WTC11 (cell line): Measurements from ENCODE around the gene NUB1. TPM values are rescaled to one million over a fixed set of nuclear protein-coding genes. Genes with fewer than 3 reads are reported as not detected.

Experiments used
- ATAC-seq: fragments of 200-7000 bp; cut with Tn5 transposase; 2 replicates; pipeline ENCODE4 v1.10.0; 2021; ENCODE audit warnings: mild to moderate bottlenecking, moderate library complexity
- CTCF ChIA-PET: fragments of 300-600 bp; sonication (Branson Sonifier 250); formaldehyde crosslinking; loops from one replicate; lab custom pipeline; 2021; ENCODE audit warnings: antibody characterized with exemption; lab: Charles Lee
- POLR2A ChIA-PET: fragments of 350-600 bp; sonication (Branson Sonifier 250); formaldehyde crosslinking; loops from one replicate; lab custom pipeline; 2021; ENCODE audit warnings: antibody characterized with exemption; lab: Charles Lee
- DNase-seq: peaks from one replicate; pipeline ENCODE4 v3.0.0; 2021; ENCODE audit warnings: low spot score
- H3K27ac Mint-ChIP-seq: 2 replicates; pipeline ENCODE4 v1.8.0; 2021; ENCODE audit warnings: mixed read lengths
- H3K27me3 Mint-ChIP-seq: 2 replicates; pipeline ENCODE4 v1.8.0; 2021; ENCODE audit warnings: low read depth, mild to moderate bottlenecking, moderate library complexity, mixed read lengths
- H3K36me3 Mint-ChIP-seq: 2 replicates; pipeline ENCODE4 v1.8.0; 2021; ENCODE audit warnings: mixed read lengths
- H3K4me1 Mint-ChIP-seq: 2 replicates; pipeline ENCODE4 v1.8.0; 2022; ENCODE audit warnings: mixed read lengths
- H3K4me3 Mint-ChIP-seq: 2 replicates; pipeline ENCODE4 v1.8.0; 2021; ENCODE audit warnings: mild to moderate bottlenecking, moderate library complexity, mixed read lengths
- H3K9me3 Mint-ChIP-seq: 2 replicates; pipeline ENCODE4 v1.8.0; 2021; ENCODE audit warnings: mixed read lengths
- CREB1 ChIP-seq: sonication (generic); formaldehyde crosslinking; IDR thresholded peaks from 2 replicates; pipeline ENCODE4 v1.8.0; 2023; ENCODE audit warnings: mild to moderate bottlenecking, missing genetic modification reagents
- ELF4 ChIP-seq: sonication (generic); formaldehyde crosslinking; IDR thresholded peaks from 2 replicates; pipeline ENCODE4 v1.8.1; 2022; ENCODE audit warnings: low read depth, mild to moderate bottlenecking, moderate library complexity, missing genetic modification reagents
- ETV6 ChIP-seq: sonication (generic); formaldehyde crosslinking; IDR thresholded peaks from 2 replicates; pipeline ENCODE4 v1.8.1; 2022; ENCODE audit warnings: mild to moderate bottlenecking, missing genetic modification reagents
- FOXK1 ChIP-seq: sonication (generic); formaldehyde crosslinking; IDR thresholded peaks from 2 replicates; pipeline ENCODE4 v1.8.0; 2022; ENCODE audit warnings: mild to moderate bottlenecking, moderate library complexity, missing genetic modification reagents
- FOXP4 ChIP-seq: sonication (generic); formaldehyde crosslinking; IDR thresholded peaks from 2 replicates; pipeline ENCODE4 v1.8.0; 2022; ENCODE audit warnings: mild to moderate bottlenecking, missing genetic modification reagents
- GTF2I ChIP-seq: fragments of 250-450 bp; sonication (Bioruptor Pico); conservative IDR thresholded peaks from 2 replicates; pipeline ENCODE4 v1.4.0; 2021; ENCODE audit warnings: mild to moderate bottlenecking
- HMGXB4 ChIP-seq: sonication (generic); formaldehyde crosslinking; IDR thresholded peaks from 2 replicates; pipeline ENCODE4 v1.8.1; 2023; ENCODE audit warnings: mild to moderate bottlenecking, moderate library complexity, missing genetic modification reagents
- JUN ChIP-seq: sonication (generic); formaldehyde crosslinking; IDR thresholded peaks from 2 replicates; pipeline ENCODE4 v1.8.0; 2023; ENCODE audit warnings: mild to moderate bottlenecking, missing genetic modification reagents
- MAX ChIP-seq: sonication (generic); formaldehyde crosslinking; IDR thresholded peaks from 2 replicates; pipeline ENCODE4 v1.8.0; 2022; ENCODE audit warnings: mild to moderate bottlenecking, missing genetic modification reagents
- MXD4 ChIP-seq: fragments of 250-450 bp; sonication (Bioruptor Pico); IDR thresholded peaks from 2 replicates; pipeline ENCODE4 v1.8.0; 2021; ENCODE audit warnings: mild to moderate bottlenecking, moderate library complexity, borderline replicate concordance
- MYBL2 ChIP-seq: sonication (generic); formaldehyde crosslinking; IDR thresholded peaks from 2 replicates; pipeline ENCODE4 v1.8.1; 2023; ENCODE audit warnings: mild to moderate bottlenecking, moderate library complexity, missing genetic modification reagents
- RELA ChIP-seq: sonication (generic); formaldehyde crosslinking; IDR thresholded peaks from 2 replicates; pipeline ENCODE4 v1.8.1; 2022; ENCODE audit warnings: missing genetic modification reagents, mild to moderate bottlenecking, borderline replicate concordance
- SMAD3 ChIP-seq: sonication (generic); formaldehyde crosslinking; IDR thresholded peaks from 2 replicates; pipeline ENCODE4 v1.8.0; 2022; ENCODE audit warnings: missing genetic modification reagents, mild to moderate bottlenecking, borderline replicate concordance
- SP1 ChIP-seq: sonication (generic); formaldehyde crosslinking; conservative IDR thresholded peaks from 2 replicates; pipeline ENCODE4 v1.8.1; 2022; ENCODE audit warnings: missing genetic modification reagents
- TCF7 ChIP-seq: sonication (generic); formaldehyde crosslinking; IDR thresholded peaks from 2 replicates; pipeline ENCODE4 v1.8.0; 2022; ENCODE audit warnings: mild to moderate bottlenecking, low read depth, missing genetic modification reagents, moderate library complexity
- TEAD4 ChIP-seq: sonication (generic); formaldehyde crosslinking; IDR thresholded peaks from 2 replicates; pipeline ENCODE4 v1.8.0; 2022; ENCODE audit warnings: mild to moderate bottlenecking, missing genetic modification reagents
- TP53 ChIP-seq: sonication (generic); formaldehyde crosslinking; IDR thresholded peaks from 2 replicates; pipeline ENCODE4 v1.8.1; 2023; ENCODE audit warnings: mild to moderate bottlenecking, missing genetic modification reagents
- USF2 ChIP-seq: sonication (generic); formaldehyde crosslinking; IDR thresholded peaks from 2 replicates; pipeline ENCODE4 v1.8.1; 2023; ENCODE audit warnings: mild to moderate bottlenecking, missing genetic modification reagents, moderate library complexity
- ZBTB21 ChIP-seq: sonication (generic); formaldehyde crosslinking; IDR thresholded peaks from 2 replicates; pipeline ENCODE4 v1.8.1; 2023; ENCODE audit warnings: mild to moderate bottlenecking, missing genetic modification reagents, borderline replicate concordance
- ZBTB43 ChIP-seq: sonication (generic); formaldehyde crosslinking; IDR thresholded peaks from 2 replicates; pipeline ENCODE4 v1.8.1; 2023; ENCODE audit warnings: mild to moderate bottlenecking, missing genetic modification reagents
- ZNF121 ChIP-seq: sonication (generic); formaldehyde crosslinking; IDR thresholded peaks from 2 replicates; pipeline ENCODE4 v1.8.0; 2023; ENCODE audit warnings: missing genetic modification reagents
- ZNF219 ChIP-seq: sonication (generic); formaldehyde crosslinking; IDR thresholded peaks from 2 replicates; pipeline ENCODE4 v1.8.0; 2023; ENCODE audit warnings: missing genetic modification reagents, mild to moderate bottlenecking, borderline replicate concordance
- ZNF263 ChIP-seq: sonication (generic); formaldehyde crosslinking; IDR thresholded peaks from 2 replicates; pipeline ENCODE4 v1.8.1; 2022; ENCODE audit warnings: low read depth, mild to moderate bottlenecking, moderate library complexity, missing genetic modification reagents
- ZNF281 ChIP-seq: sonication (generic); formaldehyde crosslinking; IDR thresholded peaks from 2 replicates; pipeline ENCODE4 v1.8.0; 2023; ENCODE audit warnings: mild to moderate bottlenecking, missing genetic modification reagents
- total RNA-seq: library from RNA; stranded (reverse); gene quantifications from 3 replicates; pipeline ENCODE4 v1.2.3, GENCODE V29; 2021

Gene NUB1
- total RNA-seq, 1 experiment from 2014 or later: 38.3 TPM

- ChIA-PET CTCF (interaction anchor here (0.6 to 3.2 kb wide), 6 partner anchors 9 to 391 kb away, joined by 3 to 22 read pairs (median 3); partner anchors contain the start of gene CRYGN), POLR2A (interaction anchor here (0.9 kb wide), 1 partner anchor 26 kb away, joined by 3 read pairs; no protein-coding TSS in a partner anchor)
- peak overlapping the region; percentile 22; the same call in 1 of the 2 replicates for H3K27ac Mint-ChIP-seq
- H3K4me1 Mint-ChIP-seq: peaks cover 38% of the 10 kb centered on the region
- peaks cover 39% of the 10 kb centered on the region for H3K27me3 Mint-ChIP-seq
- H3K36me3 Mint-ChIP-seq: no peaks in the 10 kb centered on the region
- H3K9me3 Mint-ChIP-seq: no peaks in the 10 kb centered on the region
- DNase-seq: peak; percentile 39
- peak; percentile 46 for ATAC-seq
- peak overlapping the region; percentile 74 for H3K4me3 Mint-ChIP-seq
- TF ChIP-seq SMAD3: no peak
- no peak for TF ChIP-seq FOXK1 (CRISPR knock-in tag)
- no peak for TF ChIP-seq GTF2I (CRISPR knock-in tag)
- TF ChIP-seq MXD4: no peak
- 0 out of 2 replicates have a peak, but pooled peaks have one; percentile 45 for TF ChIP-seq TEAD4 (CRISPR knock-in tag)
- peak; percentile 66; the same call in 1 of the 2 replicates for TF ChIP-seq ETV6 (CRISPR knock-in tag)
- TF ChIP-seq MAX (CRISPR knock-in tag): peak; percentile 5; the same call in 1 of the 2 replicates
- peak; percentile 88 for TF ChIP-seq ZNF121 (CRISPR knock-in tag)
- no peak for TF ChIP-seq CREB1 (CRISPR knock-in tag)
- peak; percentile 87 for TF ChIP-seq JUN
- TF ChIP-seq ELF4 (CRISPR knock-in tag): no peak
- TF ChIP-seq FOXP4 (CRISPR knock-in tag): 0 out of 2 replicates have a peak, but pooled peaks have one; percentile 53
- no peak; the same call in none of the 2 replicates for TF ChIP-seq SP1
- TF ChIP-seq MYBL2 (CRISPR knock-in tag): no peak
- no peak for TF ChIP-seq RELA (CRISPR knock-in tag)
- TF ChIP-seq ZNF263: 0 out of 2 replicates have a peak, but pooled peaks have one; percentile 63
- no peak for TF ChIP-seq USF2
Observed at GRCh38 chr7:151408839-151409666, 67.4 kb downstream of the NUB1 start.

GRCh38 chr7:151409667-151410404, 68.2 kb downstream of the NUB1 start, which contains the start of gene WDR86:
TSS of gene WDR86 (minus strand) at chr7:151410038. CDS start at chr7:151409589, 449 bp downstream.
- DNase-seq (peak; percentile 62), ATAC-seq (peak; percentile 46)
- ChIA-PET POLR2A (interaction anchor here (0.9 kb wide), 1 partner anchor 26 kb away, joined by 3 read pairs; no protein-coding TSS in a partner anchor), CTCF (interaction anchor here (0.6 to 3.2 kb wide), 9 partner anchors 10 to 391 kb away, joined by 3 to 22 read pairs (median 4); partner anchors contain the start of gene CRYGN)
- Mint-ChIP-seq H3K4me1 (peaks cover 37% of the 10 kb centered on the region), H3K27me3 (peaks cover 47% of the 10 kb centered on the region), H3K27ac (peak within 1 kb of the TSS; percentile 22; the same call in 1 of the 2 replicates), H3K9me3 (no peaks in the 10 kb centered on the region), H3K36me3 (no peaks in the 10 kb centered on the region), H3K4me3 (peak within 1 kb of the TSS; percentile 74)
- TF ChIP-seq ZBTB43 (0 out of 2 replicates have a peak, but pooled peaks have one; percentile 7), HMGXB4 (CRISPR knock-in tag) (peak; percentile 73; the same call in 1 of the 2 replicates), ZNF219 (CRISPR knock-in tag) (no peak), ZBTB21 (CRISPR knock-in tag) (0 out of 2 replicates have a peak, but pooled peaks have one; percentile 30), TP53 (CRISPR knock-in tag) (peak; percentile 81; the same call in 1 of the 2 replicates), ZNF281 (CRISPR knock-in tag) (no peak), CREB1 (CRISPR knock-in tag) (0 out of 2 replicates have a peak, but pooled peaks have one; percentile 8), TCF7 (CRISPR knock-in tag) (no peak)
